Stomach smooth muscle (tissue), 2 donors: ENCODE data around the gene CARD14.

ENCODE experiments used
- H3K27ac ChIP-seq: one replicate; pipeline ENCODE4 v1.7.0; 2013; ENCODE audit warnings: mild to moderate bottlenecking, low read length, inconsistent platforms
- H3K27me3 ChIP-seq, 2 donors: one replicate each; pipeline ENCODE4 v1.7.0; 2013; ENCODE audit warnings: low read length in 2 of 2; ENCODE audit not compliant: insufficient read depth in 2 of 2, control insufficient read depth in 1 of 2
- H3K36me3 ChIP-seq, 2 donors: one replicate each; pipeline ENCODE4 v1.7.0; 2013; ENCODE audit warnings: low read length in 2 of 2; ENCODE audit not compliant: control insufficient read depth in 2 of 2, insufficient read depth in 2 of 2
- H3K4me1 ChIP-seq: one replicate; pipeline ENCODE4 v1.7.0; 2013; ENCODE audit warnings: low read length; ENCODE audit not compliant: control insufficient read depth, insufficient read depth
- H3K4me3 ChIP-seq, 2 donors: one replicate each; pipeline ENCODE4 v1.7.0; 2013; ENCODE audit warnings: low read length in 2 of 2
- H3K9ac ChIP-seq, 2 donors: one replicate each; pipeline ENCODE4 v1.7.0; 2013; ENCODE audit warnings: low read length in 2 of 2, mild to moderate bottlenecking in 1 of 2
- H3K9me3 ChIP-seq, 2 donors: one replicate each; pipeline ENCODE4 v1.7.0; 2013; ENCODE audit warnings: low read length in 2 of 2; ENCODE audit not compliant: control insufficient read depth in 2 of 2
- donor health status: healthy.
- donor health status: Pancreatic carcinoma.

CARD14 gene

GRCh38 chr17:80184423-80184714, 14.5 kb downstream of the CARD14 start:
- Histone ChIP-seq H3K9ac (no peak overlapping the region), H3K36me3 (no peaks in the 10 kb centered on the region), H3K27ac (no peak overlapping the region), H3K9me3 (no peaks in the 10 kb centered on the region), H3K4me3 (no peak overlapping the region), H3K27me3 (peaks cover 0 to 2% of the 10 kb centered on the region in 2 donors), H3K4me1 (peaks cover 4% of the 10 kb centered on the region)

- H3K4me3 ChIP-seq, result no peak overlapping the region
- H3K36me3 ChIP-seq, result no peaks in the 10 kb centered on the region
- peaks cover 4% of the 10 kb centered on the region for H3K4me1 ChIP-seq
- no peak overlapping the region for H3K27ac ChIP-seq
- peaks cover 0 to 4% of the 10 kb centered on the region in 2 donors for H3K27me3 ChIP-seq
- no peaks in the 10 kb centered on the region for H3K9me3 ChIP-seq
- H3K9ac ChIP-seq, result no peak overlapping the region
Observed at GRCh38 chr17:80185968-80186367, 16.1 kb downstream of the CARD14 start.

- H3K4me3 ChIP-seq, result no peak overlapping the region
- H3K9me3 ChIP-seq, result no peaks in the 10 kb centered on the region
- no peaks in the 10 kb centered on the region for H3K36me3 ChIP-seq
- peaks cover 4% of the 10 kb centered on the region for H3K4me1 ChIP-seq
- H3K27ac ChIP-seq, result no peak overlapping the region
- peaks cover 0 to 4% of the 10 kb centered on the region in 2 donors for H3K27me3 ChIP-seq
- H3K9ac ChIP-seq, result no peak overlapping the region
Observed at GRCh38 chr17:80187090-80187489, 17.3 kb downstream of the CARD14 start.

GRCh38 chr17:80187515-80187941, 17.7 kb downstream of the CARD14 start:
- H3K36me3 ChIP-seq, result no peaks in the 10 kb centered on the region
- peaks cover 0 to 4% of the 10 kb centered on the region in 2 donors for H3K27me3 ChIP-seq
- H3K9me3 ChIP-seq, result no peaks in the 10 kb centered on the region
- H3K27ac ChIP-seq, result no peak overlapping the region
- no peak overlapping the region for H3K9ac ChIP-seq
- peaks cover 4% of the 10 kb centered on the region for H3K4me1 ChIP-seq
- no peak overlapping the region for H3K4me3 ChIP-seq

- Histone ChIP-seq H3K27me3 (peaks cover 0 to 4% of the 10 kb centered on the region in 2 donors), H3K9ac (no peak overlapping the region), H3K9me3 (no peaks in the 10 kb centered on the region)
Observed at GRCh38 chr17:80189611-80190010, 19.8 kb downstream of the CARD14 start.

GRCh38 chr17:80190716-80191115, 20.9 kb downstream of the CARD14 start:
- H3K9me3 ChIP-seq, result no peaks in the 10 kb centered on the region
- no peak overlapping the region for H3K27ac ChIP-seq
- peaks cover 8% of the 10 kb centered on the region in 2 donors for H3K27me3 ChIP-seq
- peaks cover 4% of the 10 kb centered on the region for H3K4me1 ChIP-seq
- H3K36me3 ChIP-seq, result no peaks in the 10 kb centered on the region
- no peak overlapping the region for H3K9ac ChIP-seq
- no peak overlapping the region for H3K4me3 ChIP-seq

More at GRCh38 chr17:80189611-80190010, 19.8 kb downstream of the CARD14 start:
- no peaks in the 10 kb centered on the region for H3K36me3 ChIP-seq
- H3K4me3 ChIP-seq, result no peak overlapping the region
- no peak overlapping the region for H3K27ac ChIP-seq
- peaks cover 4% of the 10 kb centered on the region for H3K4me1 ChIP-seq

GRCh38 chr17:80191192-80191591, 21.4 kb downstream of the CARD14 start:
- peaks cover 8% of the 10 kb centered on the region in 2 donors for H3K27me3 ChIP-seq
- H3K9me3 ChIP-seq, result no peaks in the 10 kb centered on the region
- H3K27ac ChIP-seq, result no peak overlapping the region
- H3K36me3 ChIP-seq, result no peaks in the 10 kb centered on the region
- H3K4me1 ChIP-seq, result peaks cover 4% of the 10 kb centered on the region
- H3K9ac ChIP-seq, result no peak overlapping the region
- H3K4me3 ChIP-seq, result no peak overlapping the region

- no peaks in the 10 kb centered on the region for H3K9me3 ChIP-seq
- H3K36me3 ChIP-seq, result no peaks in the 10 kb centered on the region
- H3K4me1 ChIP-seq, result peaks cover 4% of the 10 kb centered on the region
- H3K27ac ChIP-seq, result no peak overlapping the region
- no peak overlapping the region for H3K4me3 ChIP-seq
- no peak overlapping the region for H3K9ac ChIP-seq
- H3K27me3 ChIP-seq, result peaks cover 8 to 10% of the 10 kb centered on the region in 2 donors
Observed at GRCh38 chr17:80191865-80192661, 22.2 kb downstream of the CARD14 start.

- Histone ChIP-seq H3K27ac (no peak overlapping the region), H3K9ac (no peak overlapping the region), H3K4me1 (no peaks in the 10 kb centered on the region), H3K4me3 (no peak overlapping the region), H3K9me3 (no peaks in the 10 kb centered on the region), H3K36me3 (no peaks in the 10 kb centered on the region), H3K27me3 (peaks cover 6 to 8% of the 10 kb centered on the region in 2 donors)
Observed at GRCh38 chr17:80195141-80195540, 25.3 kb downstream of the CARD14 start.

GRCh38 chr17:80195671-80196529, 26.1 kb downstream of the CARD14 start:
- H3K9me3 ChIP-seq, result no peaks in the 10 kb centered on the region
- H3K4me3 ChIP-seq, result no peak overlapping the region
- no peaks in the 10 kb centered on the region for H3K36me3 ChIP-seq
- peaks cover 6 to 8% of the 10 kb centered on the region in 2 donors for H3K27me3 ChIP-seq
- H3K9ac ChIP-seq, result no peak overlapping the region
- H3K27ac ChIP-seq, result no peak overlapping the region
- no peaks in the 10 kb centered on the region for H3K4me1 ChIP-seq
